A549 (cell line): ENCODE data around the gene FBXO38. TPM values are rescaled to one million over a fixed set of nuclear protein-coding genes. Genes with fewer than 3 reads are reported as not detected.
A peak's percentile ranks its signal among the peaks of the same experiment; 100 is the strongest.

Source experiments
- ATAC-seq, 2 experiments: fragments of 200-7000 bp in 1 of 2; fragments of >200 bp in 1 of 2; cut with Nextera tagmentation in 1 of 2; cut with Tn5 transposase in 1 of 2; 3 replicates each; pipeline versions ENCODE4 v1.8.0 to v1.9.1; 2018 to 2020; ENCODE audit warnings: mild to moderate bottlenecking in 1 of 2, moderate library complexity in 1 of 2
- CTCF ChIA-PET: fragments of 300-600 bp; sonication (Branson Sonifier 250); formaldehyde crosslinking; extraction: SDS; loops from one replicate; lab custom pipeline; 2021; ENCODE audit warnings: antibody characterized with exemption, inconsistent platforms; lab: Yijun Ruan, JAX
- POLR2A ChIA-PET: fragments of 350-600 bp; formaldehyde crosslinking; extraction: SDS; loops from one replicate; lab custom pipeline; 2021; ENCODE audit warnings: antibody characterized with exemption, inconsistent platforms; lab: Yijun Ruan, JAX
- DNase-seq, 2 experiments: peaks; one replicate each; pipeline versions ENCODE4 v3.0.0 to v3.0.0-alpha.2; 2011 to 2016; ENCODE audit warnings: low read depth in 1 of 2, low spot score in 1 of 2
- FAIRE-seq: peaks from 2 replicates; lab custom pipeline; 2011; peaks lifted over from hg19 to GRCh38; lab: Jason Lieb, UNC
- H3K27ac ChIP-seq, 2 experiments: fragments of >200 bp; sonication (Bioruptor Twin); formaldehyde crosslinking; 3 replicates each; pipeline ENCODE4 v1.5.1; 2016 to 2017
- H3K4me1 ChIP-seq: fragments of >200 bp; sonication (Bioruptor Twin); formaldehyde crosslinking; 3 replicates; pipeline ENCODE4 v1.6.1; 2016
- H3K4me2 ChIP-seq: fragments of >200 bp; sonication (Bioruptor Twin); formaldehyde crosslinking; 3 replicates; pipeline ENCODE4 v1.6.1; 2016
- H3K4me3 ChIP-seq: fragments of >200 bp; sonication (Bioruptor Twin); formaldehyde crosslinking; 3 replicates; pipeline ENCODE4 v1.5.1; 2016
- H3K9me3 ChIP-seq: fragments of >200 bp; sonication (Bioruptor Twin); formaldehyde crosslinking; 3 replicates; pipeline ENCODE4 v1.6.1; 2016
- BCL3 ChIP-seq: fragments of >200 bp; sonication (Bioruptor Twin); formaldehyde crosslinking; IDR thresholded peaks from 3 replicates; pipeline ENCODE4 v1.6.1; 2016
- CBX2 ChIP-seq: fragments of 200-600 bp; sonication (generic); IDR thresholded peaks from 2 replicates; pipeline ENCODE4 v1.6.1; 2016; ENCODE audit warnings: low read depth, mild to moderate bottlenecking, borderline replicate concordance
- CHD4 ChIP-seq: fragments of 200-600 bp; sonication (generic); IDR thresholded peaks from 2 replicates; pipeline ENCODE4 v1.6.1; 2016; ENCODE audit warnings: antibody characterized with exemption, mild to moderate bottlenecking, borderline replicate concordance
- ESRRA ChIP-seq: fragments of 150-350 bp; IDR thresholded peaks from 2 replicates; pipeline ENCODE4 v1.6.1; 2014; ENCODE audit warnings: mild to moderate bottlenecking, low read length, borderline replicate concordance
- FOSL2 ChIP-seq, 2 experiments: fragments of 450-650 bp in 1 of 2; fragments of >200 bp in 1 of 2; sonication (Bioruptor Twin) in 1 of 2; formaldehyde crosslinking; IDR thresholded peaks; 2 replicates each; pipeline versions ENCODE4 v1.5.0 to v1.6.1; 2016 to 2020; ENCODE audit warnings: mild to moderate bottlenecking in 1 of 2, moderate library complexity in 1 of 2
- HES2 ChIP-seq: fragments of >200 bp; sonication (Bioruptor Twin); formaldehyde crosslinking; IDR thresholded peaks from 2 replicates; pipeline ENCODE4 v1.6.1; 2016
- HOXB13 ChIP-seq: fragments of 250-450 bp; sonication (Bioruptor Pico); IDR thresholded peaks from 2 replicates; pipeline ENCODE4 v1.5.0; 2020; ENCODE audit warnings: low read depth, mild to moderate bottlenecking, moderate library complexity
- HOXB5 ChIP-seq: fragments of 250-450 bp; sonication (Bioruptor Pico); IDR thresholded peaks from 2 replicates; pipeline ENCODE4 v1.5.0; 2020; ENCODE audit warnings: mild to moderate bottlenecking, moderate library complexity
- JUN ChIP-seq, 2 experiments: fragments of >200 bp; sonication (Bioruptor Twin); formaldehyde crosslinking; IDR thresholded peaks; 2 replicates in 1 of 2; 3 replicates in 1 of 2; pipeline ENCODE4 v1.6.1; 2016 to 2017
- KDM1A ChIP-seq: fragments of 200-600 bp; sonication (generic); IDR thresholded peaks from 2 replicates; pipeline ENCODE4 v1.6.1; 2016; ENCODE audit warnings: low read depth, mild to moderate bottlenecking
- KDM5A ChIP-seq: fragments of 200-600 bp; sonication (generic); IDR thresholded peaks from 2 replicates; pipeline ENCODE4 v1.6.1; 2016; ENCODE audit warnings: antibody characterized with exemption, mild to moderate bottlenecking
- MAFK ChIP-seq: fragments of 450-650 bp; IDR thresholded peaks from 2 replicates; pipeline ENCODE4 v1.6.1; 2014; ENCODE audit not compliant: partially characterized antibody
- NFE2L2 ChIP-seq: fragments of 150-350 bp; conservative IDR thresholded peaks from 2 replicates; pipeline ENCODE4 v1.6.1; 2014; ENCODE audit warnings: low read length
- NPAS2 ChIP-seq: fragments of 250-450 bp; sonication (Bioruptor Pico); IDR thresholded peaks from 2 replicates; pipeline ENCODE4 v1.8.0; 2022; ENCODE audit warnings: mild to moderate bottlenecking, moderate library complexity, borderline replicate concordance
- PHF8 ChIP-seq: fragments of 200-600 bp; sonication (generic); IDR thresholded peaks from 2 replicates; pipeline ENCODE4 v1.6.1; 2016; ENCODE audit warnings: low read depth, mild to moderate bottlenecking, antibody characterized with exemption, moderate library complexity, borderline replicate concordance
- POLR2AphosphoS2 ChIP-seq: conservative IDR thresholded peaks from 2 replicates; pipeline ENCODE4 v1.6.1; 2012; ENCODE audit warnings: low read length, improper control_type of control experiment, inconsistent platforms
- RAD21 ChIP-seq, 2 experiments: fragments of >200 bp in 1 of 2; sonication (Bioruptor Twin) in 1 of 2; formaldehyde crosslinking in 1 of 2; IDR thresholded peaks in 1 of 2; conservative IDR thresholded peaks in 1 of 2; 2 replicates in 1 of 2; 3 replicates in 1 of 2; pipeline ENCODE4 v1.6.1; 2012 to 2018; ENCODE audit warnings: inconsistent platforms in 1 of 2
- RARB ChIP-seq: fragments of 250-450 bp; sonication (Bioruptor Pico); IDR thresholded peaks from 2 replicates; pipeline ENCODE4 v1.8.0; 2021; ENCODE audit warnings: mild to moderate bottlenecking, moderate library complexity
- RFX5 ChIP-seq: fragments of 450-650 bp; IDR thresholded peaks from 2 replicates; pipeline ENCODE4 v1.7.1; 2014; ENCODE audit warnings: antibody characterized with exemption, mild to moderate bottlenecking, moderate library complexity
- RNF2 ChIP-seq: fragments of 200-600 bp; sonication (generic); IDR thresholded peaks from 2 replicates; pipeline ENCODE4 v1.6.1; 2016; ENCODE audit warnings: low read depth, mild to moderate bottlenecking, antibody characterized with exemption, moderate library complexity, borderline replicate concordance
- SMC3 ChIP-seq: fragments of >200 bp; sonication (Bioruptor Twin); formaldehyde crosslinking; IDR thresholded peaks from 3 replicates; pipeline ENCODE4 v1.6.1; 2018; ENCODE audit warnings: inconsistent platforms
- TFCP2L1 ChIP-seq: fragments of 250-450 bp; sonication (Bioruptor Pico); IDR thresholded peaks from 2 replicates; pipeline ENCODE4 v1.5.0; 2021; ENCODE audit warnings: mild to moderate bottlenecking
- TP53 ChIP-seq: fragments of 250-450 bp; sonication (Bioruptor Pico); IDR thresholded peaks from 2 replicates; pipeline ENCODE4 v1.5.0; 2021; ENCODE audit warnings: mild to moderate bottlenecking, moderate library complexity
- ZC3H11A ChIP-seq: fragments of 450-650 bp; IDR thresholded peaks from 2 replicates; pipeline ENCODE4 v1.6.1; 2014; ENCODE audit warnings: antibody characterized with exemption, mild to moderate bottlenecking
- ZFP36 ChIP-seq: fragments of 450-650 bp; IDR thresholded peaks from 2 replicates; pipeline ENCODE4 v1.6.1; 2014; ENCODE audit warnings: borderline replicate concordance; ENCODE audit not compliant: partially characterized antibody
- ZNF302 ChIP-seq: fragments of 250-450 bp; sonication (Bioruptor Pico); IDR thresholded peaks from 2 replicates; pipeline ENCODE4 v1.9.0; 2021; ENCODE audit warnings: inconsistent platforms, mild to moderate bottlenecking, moderate library complexity
- ZSCAN20 ChIP-seq: fragments of 250-450 bp; sonication (Bioruptor Pico); IDR thresholded peaks from 2 replicates; pipeline ENCODE4 v1.8.0; 2022; ENCODE audit warnings: mild to moderate bottlenecking, moderate library complexity
- WGBS: methylation state at CpG from one replicate; pipeline ENCODE4 v1.1.6; 2017; ENCODE audit errors: missing lambda C conversion rate; 5-methylcytosine and 5-hydroxymethylcytosine counted together
- polyA plus RNA-seq, 4 experiments: library from polyadenylated mRNA; depleted of rRNA in 3 of 4; stranded (reverse); fragments of >200 nt; fragmentation: RNase III in 1 of 4; extraction: RNeasy Plus Mini Kit Qiagen cat#74134 plus additional on column Dnase treatment in 1 of 4; gene quantifications; 2 replicates in 3 of 4; 3 replicates in 1 of 4; pipeline ENCODE4 v1.2.3, GENCODE V29; 2011 to 2017
- TF ChIP-seq, protein P1 (sequence below): fragments of 250-450 bp; sonication (Bioruptor Pico); IDR thresholded peaks from 2 replicates; pipeline ENCODE4 v1.5.0; 2021; ENCODE audit warnings: mild to moderate bottlenecking, moderate library complexity, borderline replicate concordance
- TF ChIP-seq, protein P2 (sequence below): fragments of 250-450 bp; sonication (Bioruptor Pico); IDR thresholded peaks from 2 replicates; pipeline ENCODE4 v1.5.0; 2020; ENCODE audit warnings: low read depth, mild to moderate bottlenecking, moderate library complexity

FBXO38 gene
- polyA plus RNA-seq, 2 of the 4 experiments (the other 2 are of a cell fraction), result 15.8 to 33.2 TPM

DNA sequence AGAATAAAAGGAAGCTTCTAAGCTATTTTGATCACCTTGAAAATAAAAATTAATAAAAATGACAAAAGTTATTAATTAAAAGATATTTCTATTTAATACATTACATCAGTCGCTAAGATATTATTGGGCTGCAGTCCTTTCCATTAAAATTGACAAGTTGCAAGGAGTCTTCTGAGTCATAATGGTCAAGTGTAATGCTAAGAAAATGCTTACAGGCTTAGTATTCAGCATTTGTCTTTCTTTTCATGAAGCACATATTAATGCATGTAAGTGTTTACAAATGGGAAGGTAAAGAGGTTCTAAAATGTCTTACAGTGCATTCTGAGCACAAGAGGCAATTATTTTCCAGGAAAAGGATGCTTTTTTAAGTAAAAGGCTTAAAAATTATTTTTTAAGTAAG, 31.1 kb upstream of the FBXO38 start:
- POLR2A ChIA-PET, result no interaction called here
- Histone ChIP-seq H3K9me3 (no peaks in the 10 kb centered on the region), H3K4me3 (no peak overlapping the region), H3K4me2 (no peak overlapping the region), H3K4me1 (no peaks in the 10 kb centered on the region), H3K27ac (no peak overlapping the region)
- CTCF ChIA-PET, result interaction anchor here (0.7 to 1.3 kb wide), 2 partner anchors 22 to 680 kb away, joined by 3 to 4 read pairs; no protein-coding TSS in a partner anchor
- no peak for TF ChIP-seq RFX5
- no peak for TF ChIP-seq NPAS2 (CRISPR knock-in tag)
- no peak for TF ChIP-seq ZC3H11A
- TF ChIP-seq HOXB13, result no peak
- TF ChIP-seq NFE2L2, result no peak
- no peak for TF ChIP-seq ZFP36
- TF ChIP-seq HOXB5, result no peak
- TF ChIP-seq CHD4, result no peak
- TF ChIP-seq RARB (CRISPR knock-in tag), result no peak
- TF ChIP-seq POLR2AphosphoS2, result no peak
- TF ChIP-seq KDM5A, result no peak
- no peak for TF ChIP-seq JUN (IDR thresholded peaks at IDR 0.05)
- TF ChIP-seq BCL3, result no peak
- TF ChIP-seq ESRRA, result no peak
- ATAC-seq (no peak), FAIRE-seq (no peak), DNase-seq (no peak)
- 15% methylated on average over 1 of the region's 1 CpG for WGBS

GRCh38 chr5:148353634-148354033, 30.1 kb upstream of the FBXO38 start:
- no peak overlapping the region for H3K4me3 ChIP-seq
- ChIA-PET POLR2A (no interaction called here), CTCF (no interaction called here)
- TF ChIP-seq, protein P1, sequence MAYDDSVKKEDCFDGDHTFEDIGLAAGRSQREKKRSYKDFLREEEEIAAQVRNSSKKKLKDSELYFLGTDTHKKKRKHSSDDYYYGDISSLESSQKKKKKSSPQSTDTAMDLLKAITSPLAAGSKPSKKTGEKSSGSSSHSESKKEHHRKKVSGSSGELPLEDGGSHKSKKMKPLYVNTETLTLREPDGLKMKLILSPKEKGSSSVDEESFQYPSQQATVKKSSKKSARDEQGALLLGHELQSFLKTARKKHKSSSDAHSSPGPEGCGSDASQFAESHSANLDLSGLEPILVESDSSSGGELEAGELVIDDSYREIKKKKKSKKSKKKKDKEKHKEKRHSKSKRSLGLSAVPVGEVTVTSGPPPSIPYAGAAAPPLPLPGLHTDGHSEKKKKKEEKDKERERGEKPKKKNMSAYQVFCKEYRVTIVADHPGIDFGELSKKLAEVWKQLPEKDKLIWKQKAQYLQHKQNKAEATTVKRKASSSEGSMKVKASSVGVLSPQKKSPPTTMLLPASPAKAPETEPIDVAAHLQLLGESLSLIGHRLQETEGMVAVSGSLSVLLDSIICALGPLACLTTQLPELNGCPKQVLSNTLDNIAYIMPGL (CRISPR knock-in tag), result no peak
- no peak for TF ChIP-seq POLR2AphosphoS2
- no peak for TF ChIP-seq ZNF302
- TF ChIP-seq FOSL2 (IDR thresholded peaks at IDR 0.05), result no peak
- TF ChIP-seq FOSL2 (CRISPR knock-in tag; IDR thresholded peaks at IDR 0.05), result no peak
- TF ChIP-seq ZSCAN20 (CRISPR knock-in tag), result no peak
- TF ChIP-seq RAD21 (conservative IDR thresholded peaks at IDR 0.05 in 1 of 2, IDR thresholded peaks at IDR 0.05 in 1 of 2), result peak in 1 of 2 experiments; percentile 13; a peak in 1 of 5 replicates
- no peak for TF ChIP-seq RNF2
- TF ChIP-seq TP53, result no peak
- H3K4me2 ChIP-seq, result no peak overlapping the region
- ATAC-seq (no peak), FAIRE-seq (no peak), DNase-seq (no peak)
- no peak overlapping the region for H3K27ac ChIP-seq
- no peaks in the 10 kb centered on the region for H3K9me3 ChIP-seq
- 1% methylated on average over 2 of the region's 2 CpGs for WGBS
- no peaks in the 10 kb centered on the region for H3K4me1 ChIP-seq

- ChIA-PET CTCF (interaction anchor here (1.9 kb wide), 1 partner anchor 10 kb away, joined by 8 read pairs; no protein-coding TSS in a partner anchor), POLR2A (no interaction called here)
- no peak overlapping the region for H3K27ac ChIP-seq
- H3K9me3 ChIP-seq, result no peaks in the 10 kb centered on the region
- no peak for ATAC-seq
- H3K4me3 ChIP-seq, result no peak overlapping the region
- no peak for FAIRE-seq
- H3K4me2 ChIP-seq, result no peak overlapping the region
- H3K4me1 ChIP-seq, result no peaks in the 10 kb centered on the region
- DNase-seq, result no peak
- TF ChIP-seq, protein P1 (CRISPR knock-in tag), result no peak
- TF ChIP-seq, protein P2, sequence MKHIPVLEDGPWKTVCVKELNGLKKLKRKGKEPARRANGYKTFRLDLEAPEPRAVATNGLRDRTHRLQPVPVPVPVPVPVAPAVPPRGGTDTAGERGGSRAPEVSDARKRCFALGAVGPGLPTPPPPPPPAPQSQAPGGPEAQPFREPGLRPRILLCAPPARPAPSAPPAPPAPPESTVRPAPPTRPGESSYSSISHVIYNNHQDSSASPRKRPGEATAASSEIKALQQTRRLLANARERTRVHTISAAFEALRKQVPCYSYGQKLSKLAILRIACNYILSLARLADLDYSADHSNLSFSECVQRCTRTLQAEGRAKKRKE (CRISPR knock-in tag), result no peak
- TF ChIP-seq MAFK (no peak), CBX2 (no peak), PHF8 (no peak), HES2 (no peak), KDM1A (no peak), RFX5 (no peak), SMC3 (no peak), HOXB13 (no peak), TFCP2L1 (CRISPR knock-in tag) (no peak), KDM5A (no peak)
Observed at GRCh38 chr5:148364343-148364742, 19.4 kb upstream of the FBXO38 start.
